Lung (tissue), 12 donors: Measurements from ENCODE around the gene POLE. TPM values are rescaled to one million over a fixed set of nuclear protein-coding genes. Genes with fewer than 3 reads are reported as not detected.

Experiments used
- ATAC-seq: fragments of 200-7000 bp; cut with Tn5 transposase; one replicate; pipeline ENCODE4 v1.9.1; 2020; ENCODE audit warnings: moderate number of reproducible peaks; ENCODE audit not compliant: insufficient read depth, low FRiP score
- DNase-seq, 3 donors: peaks; one replicate each; pipeline ENCODE4 v3.0.0-alpha.2; 2013 to 2017
- H3K27ac ChIP-seq, 2 donors: one replicate each; pipeline ENCODE4 v1.5.1; 2013; ENCODE audit warnings: mild to moderate bottlenecking in 2 of 2, moderate library complexity in 2 of 2, control low read depth in 1 of 2, inconsistent platforms in 1 of 2, low read depth in 1 of 2, low read length in 1 of 2
- H3K27me3 ChIP-seq, 3 donors: one replicate each; pipeline ENCODE4 v1.5.1; 2013; ENCODE audit warnings: low read length in 2 of 3; ENCODE audit not compliant: control insufficient read depth in 3 of 3, insufficient read depth in 3 of 3
- H3K36me3 ChIP-seq, 4 donors: one replicate each; pipeline ENCODE4 v1.5.1; 2013; ENCODE audit warnings: low read length in 4 of 4, mild to moderate bottlenecking in 1 of 4, moderate library complexity in 1 of 4; ENCODE audit not compliant: control insufficient read depth in 4 of 4, insufficient read depth in 4 of 4
- H3K4me1 ChIP-seq, 5 donors: one replicate each; pipeline ENCODE4 v1.5.1; 2013; ENCODE audit warnings: low read length in 5 of 5, mild to moderate bottlenecking in 2 of 5, moderate library complexity in 1 of 5; ENCODE audit not compliant: control insufficient read depth in 5 of 5, insufficient read depth in 5 of 5
- H3K4me3 ChIP-seq: one replicate; pipeline ENCODE4 v1.5.1; 2013; ENCODE audit warnings: mild to moderate bottlenecking, control low read depth, moderate library complexity
- H3K9ac ChIP-seq, 2 donors: one replicate each; pipeline ENCODE4 v1.5.1; 2013; ENCODE audit warnings: low read length in 2 of 2, control low read depth in 1 of 2; ENCODE audit not compliant: insufficient read depth in 1 of 2
- H3K9me3 ChIP-seq, 4 donors: one replicate each; pipeline ENCODE4 v1.5.1; 2013; ENCODE audit warnings: low read length in 3 of 4, mild to moderate bottlenecking in 1 of 4, moderate library complexity in 1 of 4; ENCODE audit not compliant: control insufficient read depth in 4 of 4, insufficient read depth in 3 of 4
- CTCF ChIP-seq: IDR thresholded peaks from 2 replicates; pipeline ENCODE4 v1.5.1; 2012; ENCODE audit warnings: mild to moderate bottlenecking; ENCODE audit errors: control extremely low read depth, extremely low read depth
- WGBS, 2 donors: extraction: QIAGEN DNeasy Blood & Tissue Kit; methylation state at CpG; one replicate each; pipeline ENCODE4 v1.1.7; 2013; 5-methylcytosine and 5-hydroxymethylcytosine counted together
- polyA plus RNA-seq, 2 donors: library from polyadenylated mRNA; stranded (reverse); fragments of 200-250 nt; gene quantifications; one replicate each; pipeline ENCODE4 v1.2.1, GENCODE V29; 2013
- total RNA-seq, 2 donors: library from RNA; depleted of rRNA in 1 of 2; stranded (reverse); fragments of >200 nt in 1 of 2; gene quantifications; one replicate each; pipeline ENCODE4 v1.2.1, GENCODE V29; 2014 to 2021
- donor health status: control.
- donor health status: control.
- donor health status: Bipolar disorder and iron deficiency.
- donor health status: healthy.
- donor health status: DM: yes; HTN: yes; CAD: no.

The POLE gene
- total and polyA plus RNA-seq, 4 donors = 9.3 to 49.9 (median 25.3) TPM

DNA sequence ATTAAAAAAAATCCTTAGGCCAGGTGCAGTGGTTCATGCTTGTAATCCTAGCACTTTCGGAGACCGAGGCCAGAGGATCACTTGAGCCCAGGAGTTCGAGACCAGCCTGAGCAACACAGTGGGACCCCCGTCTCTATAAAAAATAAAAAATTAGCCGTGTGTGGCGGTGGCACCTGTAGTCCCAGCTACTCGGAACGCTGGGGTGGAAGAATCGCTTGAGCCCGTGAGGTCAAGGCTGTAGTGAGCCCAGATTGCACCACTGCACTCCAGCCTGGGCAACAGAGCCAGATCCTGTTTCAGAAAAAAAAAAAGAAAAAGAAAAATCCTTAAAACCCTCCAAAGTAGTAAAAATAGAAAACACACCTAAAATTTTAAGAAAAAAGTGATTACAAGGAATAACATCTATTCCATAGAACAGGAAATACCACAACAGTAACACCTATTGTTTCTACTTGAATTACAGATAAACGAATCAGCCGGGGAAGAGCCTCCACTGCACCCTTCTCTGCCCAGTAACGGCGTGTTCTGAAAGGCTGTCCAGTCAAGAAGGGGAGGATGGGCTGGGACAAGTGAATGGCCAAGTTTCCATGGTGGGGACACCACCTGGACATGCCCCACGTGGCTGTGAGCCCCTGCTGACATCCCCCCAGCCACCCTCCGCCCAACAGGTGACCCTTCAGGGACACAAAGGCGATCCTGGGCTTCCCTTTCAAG lies 17.8 kb downstream of the POLE start:
- Histone ChIP-seq H3K9me3 (no peaks in the 10 kb centered on the region), H3K4me3 (no peak overlapping the region), H3K27ac (no peak overlapping the region), H3K4me1 (no peaks in the 10 kb centered on the region), H3K27me3 (no peaks in the 10 kb centered on the region), H3K36me3 (peaks cover 19 to 62% (median 40%) of the 10 kb centered on the region in 4 donors), H3K9ac (no peak overlapping the region)
- DNase-seq (no peak), ATAC-seq (no peak)
- no peak for TF ChIP-seq CTCF
- WGBS, 2 donors = 90 to 93% methylated on average over 17 of the region's 17 CpGs

- H3K27ac ChIP-seq = no peak overlapping the region
- H3K4me1 ChIP-seq = no peaks in the 10 kb centered on the region
- ATAC-seq = no peak
- no peak for DNase-seq
- no peak overlapping the region for H3K4me3 ChIP-seq
- WGBS, 2 donors = 96 to 97% methylated on average over 30 of the region's 30 CpGs
- H3K36me3 ChIP-seq = peaks cover 19 to 62% (median 38%) of the 10 kb centered on the region in 4 donors
- no peaks in the 10 kb centered on the region for H3K9me3 ChIP-seq
- TF ChIP-seq CTCF = no peak
- no peak overlapping the region for H3K9ac ChIP-seq
- H3K27me3 ChIP-seq = no peaks in the 10 kb centered on the region
These were observed 18.7 kb downstream of the POLE start for GRCh38 chr12:132668191-132669088.

- Histone ChIP-seq H3K27ac (no peak overlapping the region), H3K9ac (no peak overlapping the region), H3K36me3 (peaks cover 14 to 66% (median 52%) of the 10 kb centered on the region in 4 donors), H3K9me3 (no peaks in the 10 kb centered on the region), H3K4me3 (no peak overlapping the region), H3K27me3 (no peaks in the 10 kb centered on the region), H3K4me1 (no peaks in the 10 kb centered on the region)
- ATAC-seq = no peak
- DNase-seq = no peak
- no peak for TF ChIP-seq CTCF
- whole genome bisulfite sequencing, 2 donors = 48 to 84% methylated on average over 6 of the region's 6 CpGs
These were observed 21.3 kb downstream of the POLE start for GRCh38 chr12:132665794-132666193.
